ENCODE results near the gene LCE6A.

GRCh38 chr1:152861374-152861773 lies 18.7 kb downstream of the LCE6A start:
- TF ChIP-seq CTCF (conservative IDR thresholded peaks at IDR 0.05 in 1 of 2, IDR thresholded peaks at IDR 0.05 in 1 of 2; ENCODE audit: extremely low read depth in 1 of 2, insufficient read depth in 1 of 2, low read depth in 1 of 2, low read length in 2 of 2): no peak
- TF ChIP-seq EZH2 (IDR thresholded peaks at IDR 0.05; ENCODE audit: borderline replicate concordance, low read length): no peak

Measured in mammary epithelial cell (primary cell).